SU-DHL-6 (cell line): ENCODE results near the gene PRR35.
"Not testable (repeated sequence)": the region's sequence is repeated elsewhere in the genome, so short reads cannot be mapped to it uniquely, and the experiment has no call there.

Experiments used
- H2AFZ ChIP-seq: fragments of 200-600 bp; sonication (generic); 2 replicates; pipeline ENCODE4 v1.6.1; 2014; ENCODE audit warnings: low read depth, mild to moderate bottlenecking, moderate library complexity, mixed read lengths, antibody characterized with exemption, low read length; ENCODE audit not compliant: severe bottlenecking
- H3F3A ChIP-seq: fragments of 200-600 bp; shearing (Covaris generic); 2 replicates; pipeline ENCODE4 v1.6.0; 2016; ENCODE audit warnings: antibody characterized with exemption, mild to moderate bottlenecking; ENCODE audit not compliant: insufficient read depth
- H3K27ac ChIP-seq: fragments of 200-600 bp; sonication (generic); 2 replicates; pipeline ENCODE4 v1.5.1; 2016; ENCODE audit warnings: low read depth, mild to moderate bottlenecking, low read length, moderate library complexity, mixed read lengths
- H3K27me3 ChIP-seq: fragments of 200-600 bp; sonication (generic), shearing (Covaris generic); 2 replicates; pipeline ENCODE4 v1.6.0; 2014; ENCODE audit warnings: mild to moderate bottlenecking, low read length
- H3K36me3 ChIP-seq: fragments of 200-600 bp; sonication (generic); 2 replicates; pipeline ENCODE4 v1.6.1; 2014; ENCODE audit warnings: mild to moderate bottlenecking, low read length, mixed read lengths
- H3K4me2 ChIP-seq: fragments of 300-600, 200-600 bp; shearing (Covaris generic), sonication (generic); 2 replicates; pipeline ENCODE4 v1.6.0; 2014; ENCODE audit warnings: low read length, low read depth, mild to moderate bottlenecking; ENCODE audit not compliant: poor library complexity, severe bottlenecking
- H3K4me3 ChIP-seq: fragments of 200-600 bp; sonication (generic); 2 replicates; pipeline ENCODE4 v1.5.1; 2014; ENCODE audit warnings: antibody characterized with exemption, low read length, mild to moderate bottlenecking, mixed read lengths; ENCODE audit not compliant: insufficient read depth, poor library complexity, severe bottlenecking
- H3K79me2 ChIP-seq: fragments of 200-600 bp; sonication (generic); 2 replicates; pipeline ENCODE4 v1.6.1; 2014; ENCODE audit warnings: mild to moderate bottlenecking, low read length, moderate library complexity; ENCODE audit not compliant: insufficient read depth
- H3K9ac ChIP-seq: fragments of 200-600 bp; sonication (generic); 2 replicates; pipeline ENCODE4 v1.7.0; 2014; ENCODE audit warnings: mild to moderate bottlenecking, low read length
- H3K9me2 ChIP-seq: fragments of 200-600 bp; sonication (generic); replicated peaks from 2 replicates; pipeline ENCODE4 v1.6.1; 2014; ENCODE audit warnings: low read length; ENCODE audit not compliant: insufficient read depth
- H3K9me3 ChIP-seq: fragments of 200-600 bp; sonication (generic); 2 replicates; pipeline ENCODE4 v1.6.1; 2014; ENCODE audit warnings: low read length, mixed read lengths; ENCODE audit not compliant: insufficient read depth
- H4K20me1 ChIP-seq: fragments of 200-600 bp; sonication (generic); 2 replicates; pipeline ENCODE4 v1.6.1; 2014; ENCODE audit warnings: low read depth, mild to moderate bottlenecking, antibody characterized with exemption, low read length, moderate library complexity, mixed read lengths
- CTCF ChIP-seq: fragments of 200-600 bp; sonication (generic); IDR thresholded peaks from one replicate; pipeline ENCODE4 v1.5.1; 2017; ENCODE audit warnings: antibody characterized with exemption, mild to moderate bottlenecking, low read length, moderate library complexity; ENCODE audit not compliant: insufficient read depth, poor library complexity, severe bottlenecking
- EZH2phosphoT487 ChIP-seq: fragments of 200-600 bp; sonication (generic), shearing (Covaris generic); conservative IDR thresholded peaks from 2 replicates; pipeline ENCODE4 v1.6.1; 2018; ENCODE audit warnings: mild to moderate bottlenecking, antibody characterized with exemption, low read length, moderate library complexity, mixed read lengths

Gene PRR35

GRCh38 chr16:593807-594206 is 33.6 kb downstream of the PRR35 start:
- Histone ChIP-seq H3K9ac (no peak overlapping the region), H3F3A (no peaks in the 10 kb centered on the region), H3K9me2 (no peaks in the 10 kb centered on the region), H2AFZ (no peak overlapping the region), H3K4me2 (no peak overlapping the region), H3K27ac (no peak overlapping the region), H3K79me2 (peaks cover 13% of the 10 kb centered on the region; the same call in 1 of the 2 replicates), H3K9me3 (no peaks in the 10 kb centered on the region), H3K4me3 (no peak overlapping the region), H3K36me3 (no peaks in the 10 kb centered on the region), H3K27me3 (no peaks in the 10 kb centered on the region), H4K20me1 (no peaks in the 10 kb centered on the region)
- TF ChIP-seq EZH2phosphoT487: no peak

GRCh38 chr16:595094-595528 is 34.9 kb downstream of the PRR35 start:
- Histone ChIP-seq H3K9me2 (no peaks in the 10 kb centered on the region), H3K9me3 (no peaks in the 10 kb centered on the region), H3K79me2 (peaks cover 13% of the 10 kb centered on the region; the same call in 1 of the 2 replicates), H3K4me3 (no peak overlapping the region), H3K9ac (no peak overlapping the region), H3K27ac (no peak overlapping the region), H3K27me3 (no peaks in the 10 kb centered on the region), H2AFZ (no peak overlapping the region), H4K20me1 (no peaks in the 10 kb centered on the region), H3K4me2 (no peak overlapping the region), H3K36me3 (no peaks in the 10 kb centered on the region), H3F3A (no peaks in the 10 kb centered on the region)
- TF ChIP-seq EZH2phosphoT487 (no peak), CTCF (no peak)

- Histone ChIP-seq H4K20me1 (no peaks in the 10 kb centered on the region), H3K9ac (no peak overlapping the region), H3K27me3 (no peaks in the 10 kb centered on the region), H3K4me2 (no peak overlapping the region), H3K9me3 (no peaks in the 10 kb centered on the region), H3K9me2 (no peaks in the 10 kb centered on the region), H3K27ac (no peak overlapping the region), H2AFZ (no peak overlapping the region), H3K36me3 (no peaks in the 10 kb centered on the region), H3K79me2 (peaks cover 7% of the 10 kb centered on the region; the same call in 1 of the 2 replicates), H3F3A (no peaks in the 10 kb centered on the region), H3K4me3 (no peak overlapping the region)
- TF ChIP-seq CTCF (no peak), EZH2phosphoT487 (no peak)
Measured at GRCh38 chr16:595942-596735, 35.9 kb downstream of the PRR35 start.

GRCh38 chr16:596736-597060 is 36.5 kb downstream of the PRR35 start:
- Histone ChIP-seq H3K9me3 (no peaks in the 10 kb centered on the region), H3K4me3 (no peak overlapping the region), H2AFZ (no peak overlapping the region), H3K36me3 (no peaks in the 10 kb centered on the region), H3K27me3 (no peaks in the 10 kb centered on the region), H4K20me1 (no peaks in the 10 kb centered on the region), H3F3A (no peaks in the 10 kb centered on the region), H3K27ac (no peak overlapping the region), H3K79me2 (peaks cover 7% of the 10 kb centered on the region; the same call in 1 of the 2 replicates), H3K9ac (no peak overlapping the region), H3K4me2 (no peak overlapping the region), H3K9me2 (no peaks in the 10 kb centered on the region)
- no peak for TF ChIP-seq EZH2phosphoT487
- no peak for TF ChIP-seq CTCF

GRCh38 chr16:597655-598054 is 37.5 kb downstream of the PRR35 start:
- H3K27ac ChIP-seq, H3K36me3 ChIP-seq, H2AFZ ChIP-seq, H3K9me2 ChIP-seq, H3K27me3 ChIP-seq, H3K9me3 ChIP-seq, H3K79me2 ChIP-seq, H3F3A ChIP-seq, H3K9ac ChIP-seq, H4K20me1 ChIP-seq, H3K4me3 ChIP-seq, H3K4me2 ChIP-seq: not testable (repeated sequence)
